Stimulated activated CD4-positive, alpha-beta T cell treated with anti-CD3 and anti-CD28 coated beads, Interleukin-4, amount 100 ng/mL, for 48 hours (primary cell): ENCODE measurements around the gene LRRC36.

Source experiments
- DNase-seq, 2 donors: peaks; one replicate each; pipeline ENCODE4 v3.0.0-alpha.2; 2020; ENCODE audit warnings: low read depth in 2 of 2

The LRRC36 gene

GRCh38 chr16:67294938-67295361 lies 31.7 kb upstream of the LRRC36 start:
- no peak for DNase-seq

GRCh38 chr16:67296420-67296819 lies 30.2 kb upstream of the LRRC36 start:
- DNase-seq = no peak

GRCh38 chr16:67298277-67298676 lies 28.3 kb upstream of the LRRC36 start:
- no peak for DNase-seq

- DNase-seq = no peak
Measured at GRCh38 chr16:67299269-67299668, 27.3 kb upstream of the LRRC36 start.

GRCh38 chr16:67301080-67301782 lies 25.4 kb upstream of the LRRC36 start:
- DNase-seq = no peak

DNA sequence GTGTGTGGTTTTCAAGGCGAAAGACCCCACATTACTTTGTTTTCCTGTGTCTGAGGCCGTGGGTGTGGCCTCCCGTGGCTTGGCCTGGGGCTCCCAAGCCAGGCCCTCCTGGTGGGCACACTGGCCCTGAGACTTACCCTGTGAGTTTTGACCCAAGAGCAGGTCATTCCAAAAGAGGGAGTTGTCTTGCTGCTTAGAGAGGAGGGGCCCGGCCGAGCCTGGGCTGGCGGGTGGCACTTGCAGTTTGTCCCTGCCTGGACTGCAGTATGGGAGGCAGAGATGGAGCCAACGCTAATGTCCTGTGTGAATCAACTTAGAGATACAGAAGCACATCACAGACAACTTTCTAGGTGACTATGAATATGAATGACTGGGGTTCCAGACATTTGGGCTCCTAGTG lies 24.5 kb upstream of the LRRC36 start:
- DNase-seq = no peak

- no peak for DNase-seq
Measured at GRCh38 chr16:67302970-67303369, 23.6 kb upstream of the LRRC36 start.

- DNase-seq = no peak
Measured at GRCh38 chr16:67304020-67304419, 22.6 kb upstream of the LRRC36 start.

- DNase-seq = no peak
Measured at GRCh38 chr16:67305216-67306071, 21.2 kb upstream of the LRRC36 start.

DNA sequence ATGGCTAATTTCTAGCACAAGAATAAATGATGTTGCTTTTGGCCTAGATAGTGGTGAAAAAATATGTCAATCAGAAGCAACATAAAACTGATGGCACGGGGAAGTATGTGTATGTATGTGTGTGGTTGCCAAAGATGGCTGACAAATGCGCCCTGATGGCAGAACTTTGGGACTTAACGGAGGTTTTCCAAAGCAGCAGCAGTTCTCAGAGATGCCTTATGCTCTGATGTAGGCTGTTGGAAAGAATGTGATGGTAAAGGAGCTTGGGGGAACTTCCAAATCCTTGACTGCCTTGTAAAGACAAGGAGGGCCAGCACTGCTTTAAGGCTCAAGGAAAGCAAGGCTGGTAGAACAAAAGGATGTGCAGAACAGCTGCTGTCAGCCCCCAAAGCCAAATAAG lies 16.1 kb upstream of the LRRC36 start:
- no peak for DNase-seq

- DNase-seq = peak; percentile 77 to 85
Measured at GRCh38 chr16:67311607-67312488, 14.8 kb upstream of the LRRC36 start.

GRCh38 chr16:67312719-67313118 lies 13.9 kb upstream of the LRRC36 start:
- no peak for DNase-seq

- no peak for DNase-seq
Measured at GRCh38 chr16:67317853-67318252, 8.8 kb upstream of the LRRC36 start.

DNA sequence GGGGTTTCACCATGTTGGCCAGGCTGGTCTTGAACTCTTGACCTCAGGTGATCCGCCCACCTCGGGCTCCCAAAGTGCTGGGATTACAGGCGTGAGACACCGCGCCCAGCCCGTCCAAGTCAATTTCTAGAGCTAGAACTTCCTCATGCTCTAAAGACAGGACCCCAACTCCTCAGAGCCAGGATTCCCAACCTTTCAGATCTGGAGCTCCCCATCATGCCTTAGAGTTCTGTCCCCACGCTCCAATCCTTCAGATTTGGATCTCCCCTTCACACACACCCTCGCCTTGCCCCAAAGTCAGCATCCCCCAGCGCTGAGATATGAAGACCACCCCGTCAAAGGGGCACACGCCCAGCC lies 522 bp upstream of the LRRC36 start:
- no peak for DNase-seq

DNA sequence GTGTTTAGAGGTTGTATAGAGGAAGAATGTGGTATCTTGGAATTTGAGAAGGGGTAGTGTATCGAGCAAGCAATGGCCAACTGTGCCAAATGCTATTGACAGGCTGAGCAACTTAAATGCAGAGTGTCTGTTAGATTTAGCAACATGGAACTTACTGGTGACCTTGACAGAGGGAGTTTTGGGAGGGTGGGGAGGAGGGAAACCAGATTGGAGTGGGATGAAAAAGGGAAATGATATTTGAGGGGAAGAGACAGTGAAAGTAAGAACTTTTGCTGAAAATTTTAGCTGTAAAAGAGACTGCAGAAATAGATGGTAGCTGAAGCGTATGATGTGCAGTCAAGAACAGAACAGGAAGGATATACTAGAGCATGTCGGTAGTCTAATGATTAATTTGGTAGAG lies 1.1 kb downstream of the LRRC36 start:
- DNase-seq = no peak

GRCh38 chr16:67329901-67330300 lies 3.3 kb downstream of the LRRC36 start:
- DNase-seq = no peak

GRCh38 chr16:67333315-67333714 lies 6.7 kb downstream of the LRRC36 start:
- DNase-seq = no peak

- DNase-seq = no peak
Measured at GRCh38 chr16:67336116-67336515, 9.5 kb downstream of the LRRC36 start.

DNA sequence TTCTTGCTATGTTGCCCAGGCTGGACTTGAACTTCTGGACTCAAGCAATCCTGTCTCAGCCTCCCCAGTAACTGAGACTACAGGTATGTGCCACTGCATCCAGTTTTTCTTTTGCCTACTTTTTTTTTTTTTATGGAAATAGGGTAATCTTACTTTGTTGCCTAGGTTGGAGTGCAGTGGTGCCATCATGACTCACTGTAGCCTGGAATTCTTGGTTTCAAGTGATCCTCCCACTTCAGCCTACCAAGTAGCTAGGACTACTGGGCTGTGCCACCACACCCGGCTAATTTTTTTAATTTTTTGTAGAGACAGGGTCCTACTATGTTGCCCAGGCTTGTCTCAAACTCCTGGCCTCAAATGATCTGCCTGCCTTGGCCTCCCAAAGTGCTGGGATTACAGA lies 10.0 kb downstream of the LRRC36 start:
- no peak for DNase-seq

DNA sequence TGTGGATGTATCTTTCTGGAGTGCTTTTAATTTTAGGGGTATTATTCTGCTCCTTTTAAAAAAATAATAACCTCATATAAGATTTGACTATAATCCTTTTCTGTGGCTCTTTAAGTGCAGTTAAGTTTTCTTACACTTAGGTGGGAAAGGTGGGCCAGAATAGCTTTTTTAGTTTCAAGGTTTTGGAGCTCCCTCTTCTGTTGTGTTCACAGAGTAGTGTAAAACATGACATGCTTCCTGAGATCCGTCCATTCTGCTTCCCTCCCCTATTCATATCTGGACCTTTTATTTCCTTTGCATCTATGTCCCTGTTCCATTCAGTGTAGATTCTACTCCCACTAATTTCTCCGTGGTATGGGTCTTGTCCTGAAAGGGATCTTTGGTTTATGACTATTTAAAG lies 12.8 kb downstream of the LRRC36 start:
- DNase-seq = no peak

GRCh38 chr16:67341250-67341649 lies 14.6 kb downstream of the LRRC36 start:
- no peak for DNase-seq

DNA sequence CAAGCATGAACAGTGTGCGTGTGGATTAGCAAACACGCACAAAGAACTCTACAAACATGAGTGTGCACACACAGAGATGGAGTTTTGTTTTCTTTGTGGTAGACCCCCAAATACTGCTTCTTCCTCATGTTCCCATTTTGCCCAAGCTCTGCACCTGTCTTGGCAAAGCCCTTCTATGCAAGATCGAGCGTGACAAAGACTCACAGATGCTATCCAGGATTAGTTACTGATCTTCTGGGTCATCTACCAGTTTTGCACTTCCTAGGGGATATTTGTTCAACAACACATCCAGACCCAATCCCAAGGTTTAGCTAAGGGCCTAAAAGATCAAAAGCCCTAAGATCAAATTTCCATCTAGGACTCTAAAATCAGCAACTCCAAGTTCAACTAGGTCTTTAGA lies 16.0 kb downstream of the LRRC36 start:
- DNase-seq = no peak
